ENCODE results near the gene ZEB1.
"Not testable (repeated sequence)": the region's sequence is repeated elsewhere in the genome, so short reads cannot be mapped to it uniquely, and the experiment has no call there.

Gene ZEB1

DNA sequence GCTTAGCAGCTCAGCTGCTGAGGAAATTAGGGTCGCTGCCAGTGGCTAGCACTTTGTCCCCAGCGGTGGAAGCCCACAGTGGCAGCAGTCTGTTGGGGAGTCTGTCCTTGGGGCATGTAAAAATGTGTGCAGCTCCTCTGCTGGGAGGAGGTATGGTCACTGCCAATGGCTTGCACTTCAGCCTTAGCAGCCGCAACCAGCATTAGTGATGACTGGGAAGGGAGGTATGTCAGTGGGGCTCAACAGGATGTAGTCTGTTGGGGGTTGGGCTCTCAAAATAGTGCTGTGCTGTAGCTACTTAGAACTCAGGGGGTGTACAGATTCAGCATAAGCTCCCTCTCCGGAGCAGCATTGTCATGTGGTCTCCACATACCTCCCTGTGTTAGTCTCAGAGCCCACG lies 189.9 kb downstream of the ZEB1 start:
- no peak for DNase-seq (ENCODE audit: low spot score)

DNA sequence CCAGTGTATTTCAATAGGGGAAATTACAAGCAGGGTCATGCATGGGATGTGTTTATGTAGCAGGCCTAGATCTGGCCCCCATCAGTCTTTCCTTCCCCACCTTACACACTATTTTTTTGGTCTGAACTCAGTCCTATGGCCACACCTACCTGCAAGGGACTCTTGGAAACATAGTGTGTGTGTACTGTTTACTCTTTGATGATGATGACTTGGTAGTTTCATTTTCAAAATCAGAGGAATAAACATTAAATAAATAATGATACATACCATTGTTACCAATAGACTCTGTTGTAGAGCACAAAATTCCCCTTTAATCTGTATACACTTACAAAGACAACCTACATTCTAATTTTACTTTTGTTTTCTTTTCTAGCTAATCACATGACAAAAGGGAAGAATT lies 191.0 kb downstream of the ZEB1 start:
- no peak for DNase-seq (ENCODE audit: low spot score)

DNA sequence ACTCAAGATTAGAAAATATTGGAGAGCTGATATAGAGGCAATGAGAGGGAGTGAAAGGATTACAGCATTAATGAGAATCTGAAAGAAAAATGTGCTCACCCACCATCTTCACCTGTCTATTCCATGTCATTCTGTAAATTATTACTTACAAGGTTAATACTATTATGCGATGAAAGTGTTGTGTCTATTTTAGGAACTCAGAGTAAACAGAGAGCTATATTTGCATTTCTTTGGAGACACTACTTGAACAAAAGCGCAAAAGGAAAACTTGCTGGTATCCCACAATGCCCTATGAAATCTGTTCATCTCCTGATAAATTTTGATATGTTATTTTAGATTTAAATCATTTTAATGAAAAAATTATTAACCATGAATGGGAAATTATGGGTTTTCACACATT lies 196.1 kb downstream of the ZEB1 start:
- DNase-seq (ENCODE audit: low spot score) = no peak

DNA sequence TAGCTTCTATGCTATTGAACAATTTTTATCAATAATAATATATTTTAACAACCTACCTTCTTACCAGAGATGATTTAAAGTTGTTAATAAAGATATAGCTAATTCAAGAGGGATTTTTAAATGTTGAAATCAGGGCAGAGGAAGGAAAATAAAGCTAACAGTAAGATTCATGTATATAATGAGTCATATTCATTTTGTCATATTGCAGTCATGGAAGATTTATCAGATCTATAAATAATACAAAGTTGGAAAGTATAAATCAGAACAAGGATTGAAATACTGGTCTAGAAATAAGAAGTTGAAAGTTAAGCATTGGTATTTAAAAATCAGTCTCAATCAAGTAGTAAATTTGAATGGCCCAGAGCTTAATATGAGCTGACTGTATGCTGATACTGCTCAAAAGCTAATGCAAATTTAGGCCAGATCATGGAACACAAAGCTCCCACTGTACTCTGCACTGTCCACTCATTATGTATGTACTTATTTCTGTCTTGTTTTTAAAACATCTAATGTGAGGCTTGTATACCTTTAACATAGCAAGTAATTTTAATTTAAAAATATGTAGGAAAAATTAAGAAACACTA lies 196.9 kb downstream of the ZEB1 start:
- no peak for DNase-seq (ENCODE audit: low spot score)

DNA sequence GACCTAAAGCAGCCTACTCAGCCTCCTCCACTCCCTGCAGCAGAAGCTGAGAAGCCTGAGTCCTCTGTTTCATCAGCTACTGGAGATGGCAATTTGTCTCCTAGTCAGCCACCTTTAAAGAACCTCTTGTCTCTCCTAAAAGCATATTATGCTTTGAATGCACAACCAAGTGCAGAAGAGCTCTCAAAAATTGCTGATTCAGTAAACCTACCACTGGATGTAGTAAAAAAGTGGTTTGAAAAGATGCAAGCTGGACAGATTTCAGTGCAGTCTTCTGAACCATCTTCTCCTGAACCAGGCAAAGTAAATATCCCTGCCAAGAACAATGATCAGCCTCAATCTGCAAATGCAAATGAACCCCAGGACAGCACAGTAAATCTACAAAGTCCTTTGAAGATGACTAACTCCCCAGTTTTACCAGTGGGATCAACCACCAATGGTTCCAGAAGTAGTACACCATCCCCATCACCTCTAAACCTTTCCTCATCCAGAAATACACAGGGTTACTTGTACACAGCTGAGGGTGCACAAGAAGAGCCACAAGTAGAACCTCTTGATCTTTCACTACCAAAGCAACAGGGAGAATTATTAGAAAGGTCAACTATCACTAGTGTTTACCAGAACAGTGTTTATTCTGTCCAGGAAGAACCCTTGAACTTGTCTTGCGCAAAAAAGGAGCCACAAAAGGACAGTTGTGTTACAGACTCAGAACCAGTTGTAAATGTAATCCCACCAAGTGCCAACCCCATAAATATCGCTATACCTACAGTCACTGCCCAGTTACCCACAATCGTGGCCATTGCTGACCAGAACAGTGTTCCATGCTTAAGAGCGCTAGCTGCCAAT lies 202.2 kb downstream of the ZEB1 start:
- no peak for DNase-seq (ENCODE audit: low spot score)

DNA sequence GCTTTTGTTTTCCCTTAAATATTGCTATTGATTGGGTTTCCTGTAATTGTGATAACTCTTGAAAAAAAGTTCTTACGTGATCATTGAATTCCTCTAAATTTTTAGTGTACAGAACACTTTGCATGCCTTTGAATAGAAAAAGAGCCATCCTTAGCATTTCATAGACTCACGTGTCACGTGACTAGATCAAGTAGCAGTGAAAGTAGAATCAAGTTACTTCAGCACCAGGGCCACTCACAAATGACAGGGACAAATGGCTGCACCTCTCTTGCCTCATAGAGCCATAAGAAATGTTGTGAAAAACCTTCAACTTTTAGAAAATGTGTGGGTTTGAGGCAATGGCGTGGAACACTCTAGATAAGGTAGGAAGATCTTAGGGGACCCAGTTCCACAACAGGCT lies 203.8 kb downstream of the ZEB1 start:
- no peak for DNase-seq (ENCODE audit: low spot score)

DNA sequence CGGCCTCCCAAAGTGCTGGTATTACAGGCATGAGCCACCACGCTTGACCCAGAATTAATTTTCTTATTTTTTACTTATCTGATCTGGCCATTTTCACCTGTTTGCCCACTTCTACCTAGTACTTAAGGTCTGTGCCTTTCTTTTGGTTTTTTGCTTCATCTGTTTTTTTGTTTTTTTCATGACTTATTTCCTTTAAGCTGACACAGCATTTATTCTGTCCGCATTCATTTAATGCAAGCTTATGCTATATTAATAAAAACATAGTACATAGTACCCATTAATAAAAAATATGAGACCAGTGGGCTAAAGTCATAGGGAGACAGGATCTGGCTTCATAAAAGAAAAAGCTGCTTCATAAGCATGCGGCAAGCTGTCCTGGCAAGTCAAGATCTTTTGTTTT lies 205.4 kb downstream of the ZEB1 start:
- no peak for DNase-seq (ENCODE audit: low spot score)

DNA sequence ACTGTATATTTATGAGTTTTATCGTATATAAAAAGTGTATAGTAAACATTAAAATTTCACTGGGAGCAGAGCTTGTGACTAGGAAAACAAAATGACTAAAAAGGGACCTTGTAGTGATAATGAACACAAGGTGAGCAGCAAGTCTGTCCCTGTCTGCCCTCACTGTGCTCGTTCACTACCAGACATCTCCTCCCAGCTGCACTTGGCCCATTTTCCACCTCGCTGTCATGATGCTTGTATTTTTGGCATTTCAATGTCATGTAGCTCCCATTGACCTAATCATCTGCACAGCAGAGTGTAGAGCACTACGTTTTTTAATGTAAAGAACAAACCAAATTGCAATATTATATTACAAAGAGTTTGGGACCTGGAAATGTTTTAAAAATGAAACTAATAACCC lies 207.2 kb downstream of the ZEB1 start:
- no peak for DNase-seq (ENCODE audit: low spot score)

DNA sequence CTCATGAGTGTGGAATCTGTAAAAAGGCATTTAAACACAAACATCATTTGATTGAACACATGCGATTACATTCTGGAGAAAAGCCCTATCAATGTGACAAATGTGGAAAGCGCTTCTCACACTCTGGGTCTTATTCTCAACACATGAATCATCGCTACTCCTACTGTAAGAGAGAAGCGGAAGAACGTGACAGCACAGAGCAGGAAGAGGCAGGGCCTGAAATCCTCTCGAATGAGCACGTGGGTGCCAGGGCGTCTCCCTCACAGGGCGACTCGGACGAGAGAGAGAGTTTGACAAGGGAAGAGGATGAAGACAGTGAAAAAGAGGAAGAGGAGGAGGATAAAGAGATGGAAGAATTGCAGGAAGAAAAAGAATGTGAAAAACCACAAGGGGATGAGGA lies 207.7 kb downstream of the ZEB1 start:
- no peak for DNase-seq (ENCODE audit: low spot score)

DNA sequence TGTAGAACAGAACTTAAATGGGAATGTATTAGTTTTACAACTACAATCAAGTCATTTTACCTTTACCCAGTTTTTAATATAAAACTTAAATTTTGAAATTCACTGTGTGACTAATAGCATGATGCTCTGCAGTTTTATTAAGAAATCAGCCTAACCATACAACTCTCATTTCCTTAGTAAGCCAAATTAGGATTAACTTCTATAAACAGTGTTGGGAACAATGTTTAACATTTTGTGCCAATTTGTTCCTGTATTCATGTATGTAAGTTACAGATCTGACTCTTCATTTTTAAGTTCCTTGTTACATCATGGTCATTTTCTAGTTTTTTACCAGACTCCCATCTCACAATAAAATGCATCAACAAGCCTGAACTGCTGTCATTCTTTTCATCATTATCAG lies 209.8 kb downstream of the ZEB1 start:
- no peak for DNase-seq (ENCODE audit: low spot score)

DNA sequence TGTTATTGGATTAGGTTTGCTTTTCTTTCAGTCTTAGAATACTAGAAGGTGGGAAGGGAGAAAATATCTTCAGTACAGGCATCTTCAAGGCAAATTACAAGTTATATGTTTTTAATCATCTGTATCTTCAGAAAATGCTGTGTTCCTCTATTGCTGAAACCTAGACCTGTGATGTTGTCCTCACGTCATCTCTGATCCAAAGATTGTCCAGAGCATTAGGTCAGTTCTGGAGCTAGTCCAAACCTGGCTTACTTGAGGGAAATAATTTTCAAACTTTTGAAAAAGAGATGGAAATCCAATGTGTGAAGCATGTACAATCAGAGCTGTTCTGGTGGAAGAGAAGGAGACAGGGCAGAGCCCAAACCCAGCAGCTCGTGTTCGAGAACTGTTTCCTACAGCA lies 217.3 kb downstream of the ZEB1 start:
- DNase-seq (ENCODE audit: low spot score) = no peak

DNA sequence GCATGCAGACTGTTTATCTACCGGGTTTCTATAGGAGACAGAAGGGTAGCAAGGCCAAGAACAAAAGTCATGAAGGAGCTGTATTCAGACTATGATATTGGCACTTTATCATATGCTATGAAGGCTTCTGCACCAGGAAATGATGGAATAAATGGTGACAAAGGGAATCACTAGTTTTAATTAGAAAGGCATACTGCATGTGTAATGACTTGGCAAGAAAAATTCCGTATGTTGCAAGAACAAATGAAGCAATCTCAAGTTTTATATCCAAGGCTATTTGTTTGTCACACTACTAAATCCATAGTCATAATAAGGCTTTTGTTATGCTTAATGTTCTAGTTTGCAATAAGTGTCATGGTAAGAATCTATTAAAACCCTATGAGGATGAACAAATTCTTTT lies 230.9 kb downstream of the ZEB1 start:
- no peak for DNase-seq (ENCODE audit: low spot score)

DNA sequence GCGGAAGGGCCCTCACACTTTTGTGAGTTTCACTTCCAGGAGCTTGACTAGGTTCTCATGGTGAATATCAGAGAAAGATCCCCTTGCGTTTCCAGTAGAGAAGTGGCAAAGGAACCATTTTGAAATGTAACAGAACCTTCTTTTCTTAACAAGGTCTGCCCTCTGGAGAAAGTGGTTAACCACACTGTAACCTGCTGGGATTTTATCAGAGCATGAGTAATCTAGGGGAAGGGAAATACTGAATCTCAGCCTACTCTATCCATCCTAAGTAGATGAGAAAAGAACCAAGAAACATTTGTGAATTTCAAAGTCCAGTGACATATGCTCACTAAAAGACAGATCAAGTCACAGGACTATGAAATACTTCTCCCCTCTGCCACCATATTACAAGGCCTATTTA lies 235.5 kb downstream of the ZEB1 start:
- DNase-seq (ENCODE audit: low spot score) = no peak

DNA sequence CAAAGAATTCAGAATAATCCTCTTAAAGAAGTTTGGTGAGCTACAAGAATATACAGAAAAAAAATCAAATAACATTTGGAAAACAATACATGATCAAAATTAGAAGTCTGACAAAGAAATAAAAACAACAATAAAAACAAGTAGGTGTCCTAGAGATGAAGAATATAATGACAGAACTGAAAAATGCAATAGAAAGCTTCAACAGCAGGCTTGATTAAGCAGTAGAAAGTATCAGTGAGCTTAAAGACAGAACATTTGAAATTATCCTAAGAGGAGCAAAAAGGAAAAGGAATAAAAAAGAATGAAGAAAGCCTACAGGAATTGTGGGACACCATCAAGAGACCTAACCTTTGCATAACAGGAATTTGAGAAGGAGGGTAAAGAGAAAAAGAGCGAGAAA lies 238.8 kb downstream of the ZEB1 start:
- DNase-seq (ENCODE audit: low spot score) = no peak

DNA sequence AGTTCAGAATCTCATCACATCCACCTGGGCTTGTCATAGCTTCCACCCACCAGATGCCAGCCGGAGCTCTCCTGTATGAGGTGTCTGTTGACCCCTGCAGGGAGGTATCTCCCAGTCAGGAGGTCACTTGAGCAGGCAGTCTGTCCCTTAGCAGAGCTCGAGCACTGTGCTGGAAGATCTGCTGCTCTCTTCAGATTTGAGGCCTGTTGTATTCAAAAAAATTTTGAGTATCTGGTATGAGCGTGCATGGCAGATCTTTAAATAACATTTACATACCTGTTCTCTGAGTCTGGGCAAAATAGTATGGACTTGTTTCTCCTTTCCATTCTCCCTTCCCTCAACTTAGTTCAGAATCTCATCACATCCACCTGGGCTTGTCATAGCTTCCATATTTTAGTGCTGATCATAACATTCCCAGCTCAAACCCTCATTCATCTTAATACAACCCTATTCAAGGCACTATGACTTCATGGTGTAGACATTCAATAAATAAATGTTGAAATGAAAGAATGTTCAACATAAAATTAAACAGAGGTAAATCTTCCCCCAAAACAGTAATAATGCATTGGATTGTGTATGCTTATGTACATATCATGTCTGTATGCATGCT lies 249.3 kb downstream of the ZEB1 start:
- DNase-seq (ENCODE audit: low spot score) = not testable (repeated sequence)

DNA sequence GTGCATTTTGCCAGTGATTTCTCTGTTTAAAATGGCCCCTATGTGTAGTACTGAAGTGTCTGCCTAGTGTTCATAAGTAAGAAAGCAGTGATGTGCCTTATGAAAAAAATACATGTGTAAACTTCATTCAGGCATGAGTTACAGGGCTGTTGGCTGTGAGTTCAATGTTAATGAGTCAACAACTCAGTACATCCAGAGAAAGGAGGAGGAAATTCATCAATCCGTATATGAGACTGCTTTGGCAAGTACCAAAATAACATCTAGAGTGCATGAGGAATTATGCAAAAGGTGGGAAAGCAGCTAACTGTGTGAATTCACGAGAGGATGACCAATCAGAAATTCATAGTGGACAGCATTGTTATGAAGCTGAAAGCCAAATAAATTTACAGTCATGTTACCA lies 255.6 kb downstream of the ZEB1 start:
- DNase-seq (ENCODE audit: low spot score) = no peak

DNA sequence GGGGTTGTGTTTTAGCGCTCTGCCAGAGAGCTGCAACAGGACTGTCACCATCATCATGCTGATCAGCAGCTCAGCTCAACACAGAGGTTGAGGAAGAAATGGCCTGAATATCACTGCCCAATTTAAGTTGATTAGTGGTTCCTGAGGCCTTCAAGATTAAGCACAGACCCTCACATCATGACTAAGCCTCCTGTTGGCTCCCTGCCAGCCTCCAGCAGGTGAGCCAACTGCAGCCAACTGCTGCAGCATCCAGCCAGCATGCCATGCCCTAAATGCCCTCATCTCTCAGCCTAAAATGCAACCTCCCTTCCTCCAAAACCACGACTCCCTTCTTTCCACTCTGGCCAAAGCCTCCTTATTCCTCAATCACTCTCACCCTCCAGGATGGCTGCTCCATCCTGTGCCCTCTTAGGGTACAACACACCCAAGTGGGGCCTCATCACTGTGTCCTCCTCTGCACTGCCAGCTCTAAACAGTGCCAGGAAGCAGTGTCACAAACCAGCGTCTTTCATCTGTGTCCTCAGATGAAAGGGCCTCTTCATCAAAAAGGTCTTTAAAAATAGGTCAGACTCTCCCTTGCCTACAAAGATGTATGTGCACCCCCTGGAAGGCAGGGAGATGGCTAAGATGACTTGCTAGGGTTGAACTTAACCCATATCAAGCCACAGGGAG lies 259.3 kb downstream of the ZEB1 start:
- no peak for DNase-seq (ENCODE audit: low spot score)

DNA sequence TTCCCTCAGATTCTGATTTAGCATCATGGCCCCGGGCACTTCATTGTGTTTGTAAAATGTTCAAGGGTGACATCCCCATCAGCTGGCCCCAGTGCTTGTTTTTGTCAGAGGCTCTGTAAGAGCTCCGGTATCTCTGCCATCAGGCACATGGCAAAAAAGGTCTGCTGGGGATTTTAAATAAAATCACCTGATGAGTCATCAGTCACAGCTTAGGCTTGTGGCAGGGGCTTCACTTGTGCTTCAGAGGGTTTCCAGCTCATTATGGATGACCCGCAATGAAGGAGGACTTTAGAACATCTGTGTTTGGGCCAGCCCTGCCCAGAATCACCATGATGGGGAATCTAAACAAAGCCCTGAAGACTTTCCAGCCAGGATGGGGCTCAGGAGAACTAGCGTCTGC lies 259.9 kb downstream of the ZEB1 start:
- no peak for DNase-seq (ENCODE audit: low spot score)
